Calu3 (cell line): ENCODE data around the gene TRAK1. TPM values are rescaled to one million over a fixed set of nuclear protein-coding genes. Genes with fewer than 3 reads are reported as not detected.

Experiments
- BruUV-seq: library from RNA; stranded (reverse); fragments of 400-500 nt; replicated peaks from 2 replicates; lab custom pipeline; 2021; lab: Mats Ljungman, UMichigan
- CTCF ChIA-PET: fragments of 300-600 bp; sonication (Branson Sonifier 250); formaldehyde crosslinking; loops from one replicate; lab custom pipeline; 2022; ENCODE audit warnings: antibody characterized with exemption; lab: Charles Lee
- DNase-seq: peaks from one replicate; pipeline ENCODE4 v3.0.0; 2022
- H3K27ac Mint-ChIP-seq: one replicate; pipeline ENCODE4 v1.8.0; 2022; ENCODE audit warnings: mixed read lengths; ENCODE audit not compliant: unreplicated experiment
- H3K27me3 Mint-ChIP-seq: one replicate; pipeline ENCODE4 v1.8.0; 2022; ENCODE audit warnings: mixed read lengths; ENCODE audit not compliant: unreplicated experiment
- H3K36me3 Mint-ChIP-seq: one replicate; pipeline ENCODE4 v1.8.0; 2022; ENCODE audit warnings: mild to moderate bottlenecking, moderate library complexity, mixed read lengths; ENCODE audit not compliant: insufficient read depth, unreplicated experiment
- H3K4me1 Mint-ChIP-seq: one replicate; pipeline ENCODE4 v1.8.0; 2022; ENCODE audit warnings: mild to moderate bottlenecking, low read depth, mixed read lengths; ENCODE audit not compliant: unreplicated experiment
- H3K4me3 Mint-ChIP-seq: one replicate; pipeline ENCODE4 v1.8.0; 2022; ENCODE audit warnings: mild to moderate bottlenecking, low read depth, moderate library complexity, mixed read lengths; ENCODE audit not compliant: unreplicated experiment
- H3K9me3 Mint-ChIP-seq: one replicate; pipeline ENCODE4 v1.8.0; 2022; ENCODE audit warnings: low read depth, mixed read lengths; ENCODE audit not compliant: unreplicated experiment
- intact Hi-C: fragments of 100-400 bp; cut with micrococcal nuclease; formaldehyde crosslinking; loops from one replicate; pipeline ENCODE4 v1.10.0; 2022; ENCODE audit not compliant: unreplicated experiment
- total RNA-seq: library from RNA; stranded (reverse); gene quantifications from 2 replicates; pipeline ENCODE4 v1.2.3, GENCODE V29; 2022
- TF ChIP-seq, protein P1 (sequence below): fragments of 200-600 bp; IDR thresholded peaks from one replicate; pipeline ENCODE4 v1.8.0; 2022; ENCODE audit warnings: antibody characterized with exemption; ENCODE audit not compliant: unreplicated experiment

TRAK1 gene
- total RNA-seq, 1 experiment from 2014 or later = 108 TPM

DNA sequence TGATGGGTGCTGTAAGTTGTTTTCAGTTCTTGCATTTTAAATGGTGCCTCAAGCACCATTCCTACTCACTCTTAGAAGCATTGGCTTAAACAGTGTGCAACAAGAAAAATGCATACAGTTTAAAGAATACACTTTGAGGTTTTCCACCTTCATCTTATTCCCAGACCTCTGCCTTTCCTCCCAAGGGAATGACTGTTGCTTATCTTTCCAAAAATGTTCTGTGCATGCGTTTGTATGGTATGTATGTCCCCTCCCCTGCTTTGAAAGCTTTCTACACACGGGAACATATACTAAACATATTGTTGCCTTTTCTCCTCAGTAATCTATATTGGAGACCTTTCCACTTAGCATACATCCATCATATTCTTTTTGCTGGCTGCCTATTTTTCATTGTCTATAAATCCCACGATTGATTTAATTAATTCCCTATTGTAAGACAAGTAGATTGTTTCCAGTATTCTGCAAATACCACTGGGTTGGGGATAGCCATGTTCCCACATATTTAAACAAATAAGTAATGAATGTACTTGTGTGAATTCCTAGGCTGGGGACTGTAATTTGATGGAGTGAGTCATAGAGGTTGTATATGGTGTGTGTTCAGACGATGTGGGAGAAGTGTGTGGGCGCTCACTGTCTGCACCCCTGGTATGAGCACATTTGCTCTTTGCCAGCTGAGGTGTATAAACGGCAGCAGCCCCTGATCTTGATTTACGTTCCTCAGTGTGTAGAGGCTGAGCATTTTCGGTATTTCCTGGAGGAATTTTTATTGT lies 5.8 kb downstream of the TRAK1 start:
- Mint-ChIP-seq H3K4me3 (no peak overlapping the region), H3K9me3 (no peaks in the 10 kb centered on the region), H3K4me1 (peaks cover 33% of the 10 kb centered on the region), H3K36me3 (no peaks in the 10 kb centered on the region), H3K27ac (peak overlapping the region; percentile 45), H3K27me3 (no peaks in the 10 kb centered on the region)
- CTCF ChIA-PET = interaction anchor here (1.1 kb wide), 1 partner anchor 23 kb away, joined by 3 read pairs; no protein-coding TSS in a partner anchor
- intact Hi-C loops = no loop called here
- no peak for DNase-seq
- TF ChIP-seq, protein P1, sequence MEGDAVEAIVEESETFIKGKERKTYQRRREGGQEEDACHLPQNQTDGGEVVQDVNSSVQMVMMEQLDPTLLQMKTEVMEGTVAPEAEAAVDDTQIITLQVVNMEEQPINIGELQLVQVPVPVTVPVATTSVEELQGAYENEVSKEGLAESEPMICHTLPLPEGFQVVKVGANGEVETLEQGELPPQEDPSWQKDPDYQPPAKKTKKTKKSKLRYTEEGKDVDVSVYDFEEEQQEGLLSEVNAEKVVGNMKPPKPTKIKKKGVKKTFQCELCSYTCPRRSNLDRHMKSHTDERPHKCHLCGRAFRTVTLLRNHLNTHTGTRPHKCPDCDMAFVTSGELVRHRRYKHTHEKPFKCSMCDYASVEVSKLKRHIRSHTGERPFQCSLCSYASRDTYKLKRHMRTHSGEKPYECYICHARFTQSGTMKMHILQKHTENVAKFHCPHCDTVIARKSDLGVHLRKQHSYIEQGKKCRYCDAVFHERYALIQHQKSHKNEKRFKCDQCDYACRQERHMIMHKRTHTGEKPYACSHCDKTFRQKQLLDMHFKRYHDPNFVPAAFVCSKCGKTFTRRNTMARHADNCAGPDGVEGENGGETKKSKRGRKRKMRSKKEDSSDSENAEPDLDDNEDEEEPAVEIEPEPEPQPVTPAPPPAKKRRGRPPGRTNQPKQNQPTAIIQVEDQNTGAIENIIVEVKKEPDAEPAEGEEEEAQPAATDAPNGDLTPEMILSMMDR = no peak
- no TSS peak for BruUV-seq

DNA sequence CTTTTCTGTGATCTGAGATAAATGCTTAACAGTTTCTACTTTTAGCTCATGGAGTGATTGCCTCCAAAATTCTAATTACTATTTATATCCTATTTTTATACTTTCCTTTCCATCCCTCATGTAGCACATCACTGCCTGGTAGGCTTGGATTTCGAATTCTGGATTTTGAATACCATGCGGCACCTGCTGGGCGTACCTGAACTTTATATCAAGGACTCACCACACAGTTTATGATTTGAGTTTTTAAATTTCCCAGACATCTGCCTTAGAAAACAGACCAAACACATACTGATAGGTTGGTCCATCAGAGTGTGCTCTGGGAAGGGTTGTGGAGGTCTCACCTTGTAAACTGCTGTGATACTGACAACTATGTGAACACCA lies 6.4 kb downstream of the TRAK1 start:
- BruUV-seq = no TSS peak
- Mint-ChIP-seq H3K9me3 (no peaks in the 10 kb centered on the region), H3K4me1 (peaks cover 33% of the 10 kb centered on the region), H3K27me3 (no peaks in the 10 kb centered on the region), H3K27ac (peak overlapping the region; percentile 45), H3K4me3 (no peak overlapping the region), H3K36me3 (no peaks in the 10 kb centered on the region)
- TF ChIP-seq, protein P1 = no peak
- DNase-seq = no peak
- intact Hi-C loops = no loop called here
- CTCF ChIA-PET = no interaction called here

DNA sequence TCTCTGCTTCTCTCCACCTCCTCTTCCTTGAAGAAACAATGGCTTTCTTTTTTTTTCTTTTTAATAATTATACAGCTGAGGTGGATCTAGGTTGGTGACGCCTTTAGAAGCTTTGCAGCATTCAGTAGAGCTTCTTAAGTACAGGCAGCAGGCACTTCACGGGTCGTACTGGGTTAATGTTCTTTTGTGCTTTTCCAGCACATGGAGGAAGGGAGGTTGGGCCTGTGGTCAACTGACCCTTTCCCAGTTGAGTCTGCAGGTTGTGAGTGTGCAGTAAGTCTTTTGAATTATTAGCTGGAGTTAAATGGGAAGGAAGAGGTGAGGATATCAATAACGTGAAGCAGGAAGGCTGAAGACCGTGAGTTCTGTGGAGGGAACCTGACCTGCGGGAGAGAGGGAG lies 7.0 kb downstream of the TRAK1 start:
- peaks cover 33% of the 10 kb centered on the region for H3K4me1 Mint-ChIP-seq
- intact Hi-C loops = no loop called here
- H3K27me3 Mint-ChIP-seq = no peaks in the 10 kb centered on the region
- no peak for DNase-seq
- TF ChIP-seq, protein P1 = no peak
- no peak overlapping the region for H3K27ac Mint-ChIP-seq
- H3K4me3 Mint-ChIP-seq = no peak overlapping the region
- CTCF ChIA-PET = interaction anchor here (0.6 to 1.1 kb wide), 2 partner anchors 14 to 261 kb away, joined by 3 to 6 read pairs; no protein-coding TSS in a partner anchor
- H3K36me3 Mint-ChIP-seq = no peaks in the 10 kb centered on the region
- BruUV-seq = no TSS peak
- H3K9me3 Mint-ChIP-seq = no peaks in the 10 kb centered on the region

DNA sequence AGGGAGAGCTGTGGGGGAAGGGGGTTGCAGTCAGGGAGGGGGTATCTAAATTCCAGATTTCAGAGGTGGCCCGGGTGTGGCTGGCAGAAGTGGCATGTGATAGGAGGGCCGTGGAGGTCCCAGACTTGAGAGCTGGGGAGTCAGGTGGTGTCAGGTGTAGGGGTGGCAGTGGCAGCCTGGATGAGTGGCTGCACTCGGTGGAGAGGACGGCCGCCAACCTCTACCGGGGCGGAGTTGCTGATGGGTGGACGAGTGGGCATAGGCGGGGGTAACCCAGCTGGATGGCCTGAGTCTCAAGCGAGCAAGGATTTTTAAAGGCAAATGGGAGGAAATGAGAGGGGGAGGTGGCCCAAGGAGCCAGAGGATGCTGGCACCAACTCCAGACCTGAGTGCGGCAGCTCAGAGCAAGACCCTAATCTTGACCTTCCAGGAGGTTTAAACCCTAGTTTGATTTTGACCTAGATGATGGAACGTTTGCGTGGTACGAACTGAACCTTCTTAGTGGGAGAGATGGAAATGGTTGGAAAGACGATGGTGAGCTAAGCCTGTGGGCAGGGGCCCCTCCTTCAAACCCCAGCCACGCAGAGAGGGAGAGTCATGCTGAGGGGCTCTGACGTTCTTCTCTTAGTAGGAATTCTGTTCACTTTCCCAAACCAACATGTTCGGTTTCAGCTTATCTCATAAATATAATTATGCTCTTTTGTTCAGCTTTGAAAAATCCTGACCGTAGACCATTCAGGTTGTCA lies 8.0 kb downstream of the TRAK1 start:
- H3K4me3 Mint-ChIP-seq = no peak overlapping the region
- no TSS peak for BruUV-seq
- TF ChIP-seq, protein P1 = no peak
- H3K36me3 Mint-ChIP-seq = no peaks in the 10 kb centered on the region
- intact Hi-C loops = loop anchor here (1.0 kb wide), 2 partner anchors 101 to 205 kb away; no protein-coding TSS in a partner anchor
- CTCF ChIA-PET = interaction anchor here (1.1 to 1.5 kb wide), 5 partner anchors 15 to 137 kb away, joined by 4 to 11 read pairs (median 6); partner anchors contain the start of gene ULK4
- no peaks in the 10 kb centered on the region for H3K27me3 Mint-ChIP-seq
- no peak for DNase-seq
- no peak overlapping the region for H3K27ac Mint-ChIP-seq
- H3K9me3 Mint-ChIP-seq = no peaks in the 10 kb centered on the region
- peaks cover 33% of the 10 kb centered on the region for H3K4me1 Mint-ChIP-seq
